Right atrium auricular region (tissue), 2 donors: ENCODE measurements around the gene LDB2. TPM values are rescaled to one million over a fixed set of nuclear protein-coding genes. Genes with fewer than 3 reads are reported as not detected.

Source experiments
- DNase-seq: peaks from one replicate; pipeline ENCODE4 v3.0.0-alpha.2; 2019; ENCODE audit warnings: low spot score
- H3K27ac ChIP-seq, 2 donors: fragments of 200-600 bp; sonication (generic); 1 replicate in 1 of 2; 2 replicates in 1 of 2; pipeline ENCODE4 v1.5.1; 2016 to 2019
- H3K27me3 ChIP-seq, 2 donors: fragments of 200-600 bp; sonication (generic); one replicate each; pipeline versions ENCODE4 v1.5.1 to v1.6.0; 2017 to 2019
- H3K36me3 ChIP-seq: fragments of 200-600 bp; sonication (generic); one replicate; pipeline ENCODE4 v1.5.1; 2016
- H3K4me1 ChIP-seq, 2 donors: fragments of 200-600 bp; sonication (generic); one replicate each; pipeline versions ENCODE4 v1.5.1 to v1.6.0; 2017 to 2019
- H3K4me3 ChIP-seq, 2 donors: fragments of 200-600 bp; sonication (generic); 1 replicate in 1 of 2; 2 replicates in 1 of 2; pipeline ENCODE4 v1.5.1; 2017 to 2019; ENCODE audit warnings: mild to moderate bottlenecking in 1 of 2, moderate library complexity in 1 of 2
- H3K9me3 ChIP-seq, 2 donors: fragments of 200-600 bp; sonication (generic); one replicate each; pipeline ENCODE4 v1.5.1; 2019
- CTCF ChIP-seq, 2 donors: fragments of 200-600 bp; sonication (generic); IDR thresholded peaks; one replicate each; pipeline ENCODE4 v1.5.1; 2019; ENCODE audit warnings: antibody characterized with exemption in 2 of 2
- total RNA-seq, 2 donors: library from RNA; depleted of rRNA; stranded (reverse); fragments of >200 nt; gene quantifications; one replicate each; pipeline ENCODE4 v1.1.0, GENCODE V29; 2016

LDB2 gene
- total RNA-seq, 2 donors from 2014 or later: 35.2 to 64.4 TPM

GRCh38 chr4:16852228-16852627 lies 46.2 kb downstream of the LDB2 start:
- no peak for TF ChIP-seq CTCF (IDR thresholded peaks at IDR 0.05)
- Histone ChIP-seq H3K4me1 (no peaks in the 10 kb centered on the region), H3K9me3 (no peaks in the 10 kb centered on the region), H3K4me3 (no peak overlapping the region), H3K27ac (no peak overlapping the region), H3K36me3 (no peaks in the 10 kb centered on the region), H3K27me3 (no peaks in the 10 kb centered on the region)
- no peak for DNase-seq

GRCh38 chr4:16846540-16847117 lies 51.8 kb downstream of the LDB2 start:
- H3K27ac ChIP-seq: no peak overlapping the region
- H3K4me1 ChIP-seq: peaks cover 0 to 12% of the 10 kb centered on the region in 2 donors
- H3K27me3 ChIP-seq: no peaks in the 10 kb centered on the region
- H3K4me3 ChIP-seq: no peak overlapping the region
- no peaks in the 10 kb centered on the region for H3K9me3 ChIP-seq
- no peak for TF ChIP-seq CTCF (IDR thresholded peaks at IDR 0.05)
- H3K36me3 ChIP-seq: no peaks in the 10 kb centered on the region
- DNase-seq: no peak

GRCh38 chr4:16844816-16845586 lies 53.4 kb downstream of the LDB2 start:
- Histone ChIP-seq H3K4me1 (peaks cover 0 to 12% of the 10 kb centered on the region in 2 donors), H3K27ac (no peak overlapping the region), H3K36me3 (no peaks in the 10 kb centered on the region), H3K9me3 (no peaks in the 10 kb centered on the region), H3K27me3 (no peaks in the 10 kb centered on the region), H3K4me3 (no peak overlapping the region)
- no peak for DNase-seq
- no peak for TF ChIP-seq CTCF (IDR thresholded peaks at IDR 0.05)

GRCh38 chr4:16843831-16844508 lies 54.5 kb downstream of the LDB2 start:
- no peaks in the 10 kb centered on the region for H3K27me3 ChIP-seq
- no peak for TF ChIP-seq CTCF (IDR thresholded peaks at IDR 0.05)
- H3K9me3 ChIP-seq: no peaks in the 10 kb centered on the region
- peak overlapping the region; percentile 17 to 33 for H3K27ac ChIP-seq
- H3K4me3 ChIP-seq: no peak overlapping the region
- no peak for DNase-seq
- H3K36me3 ChIP-seq: no peaks in the 10 kb centered on the region
- H3K4me1 ChIP-seq: peaks cover 0 to 12% of the 10 kb centered on the region in 2 donors

- no peak for TF ChIP-seq CTCF (IDR thresholded peaks at IDR 0.05)
- Histone ChIP-seq H3K4me3 (no peak overlapping the region), H3K36me3 (no peaks in the 10 kb centered on the region), H3K27me3 (no peaks in the 10 kb centered on the region), H3K9me3 (no peaks in the 10 kb centered on the region), H3K4me1 (no peaks in the 10 kb centered on the region), H3K27ac (no peak overlapping the region)
- DNase-seq: no peak
Measured at GRCh38 chr4:16838226-16838875, 60.1 kb downstream of the LDB2 start.
